GM21367 (cell line): ENCODE data around the gene CCDC197.

Experiments
- ATAC-seq: cut with Tn5 transposase; IDR thresholded peaks from one replicate; pipeline ENCODE4 v1.9.1; 2021; ENCODE audit not compliant: unreplicated experiment

CCDC197 gene

DNA sequence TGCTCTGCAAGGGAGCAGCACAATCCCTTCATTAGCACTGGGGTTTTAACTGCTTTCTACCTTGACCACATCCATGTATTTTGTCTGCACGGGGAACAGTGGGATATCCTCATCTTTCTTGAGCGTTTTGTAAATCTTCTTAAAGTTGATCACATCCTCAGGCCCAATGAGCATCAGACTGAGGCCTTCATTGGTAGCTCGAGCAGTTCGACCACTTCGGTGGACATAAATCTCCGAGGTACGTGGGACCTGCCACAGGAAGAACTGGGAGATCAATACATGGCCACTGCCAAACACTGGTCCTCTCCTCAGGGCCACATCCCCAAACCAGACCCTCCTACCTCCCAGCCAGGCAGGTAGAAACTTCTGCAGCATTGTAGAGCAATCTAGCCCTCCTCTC lies 57.8 kb downstream of the CCDC197 start:
- ATAC-seq, result no peak

- peak; percentile 79 for ATAC-seq
Observed at GRCh38 chr14:94056579-94057308, 59.6 kb downstream of the CCDC197 start.

GRCh38 chr14:94058128-94058673 lies 61.1 kb downstream of the CCDC197 start:
- ATAC-seq, result no peak
